OCI-LY1 (cell line): ENCODE data around the gene OLA1.

Source experiments
- CTCF ChIP-seq: fragments of 200-600 bp; sonication (generic), shearing (Covaris generic); IDR thresholded peaks from 2 replicates; pipeline ENCODE4 v1.5.1; 2017; ENCODE audit warnings: mild to moderate bottlenecking, antibody characterized with exemption, low read length, moderate library complexity, mixed read lengths
- EZH2 ChIP-seq: fragments of 200-600 bp; sonication (generic), shearing (Covaris generic); IDR thresholded peaks from 2 replicates; pipeline ENCODE4 v1.8.0; 2017; ENCODE audit warnings: borderline replicate concordance, mixed run types, mild to moderate bottlenecking, antibody characterized with exemption, low read length, moderate library complexity, mixed read lengths

- no peak for TF ChIP-seq CTCF
- no peak for TF ChIP-seq EZH2
These were observed 67.6 kb downstream of the OLA1 start for GRCh38 chr2:174180726-174181236.
